Osteocyte (in vitro differentiated cells): ENCODE data around the gene MYEF2. TPM values are rescaled to one million over a fixed set of nuclear protein-coding genes. Genes with fewer than 3 reads are reported as not detected.
A peak's percentile ranks its signal among the peaks of the same experiment; 100 is the strongest.

Source experiments
- DNase-seq: peaks from one replicate; pipeline ENCODE4 v3.0.0; 2021; ENCODE audit warnings: mixed read lengths; ENCODE audit not compliant: unreplicated experiment; ENCODE audit errors: extremely low spot score
- H3K27ac Mint-ChIP-seq: one replicate; pipeline ENCODE4 v1.8.0; 2021; ENCODE audit warnings: mild to moderate bottlenecking, mixed read lengths; ENCODE audit not compliant: unreplicated experiment
- H3K27me3 Mint-ChIP-seq: one replicate; pipeline ENCODE4 v1.8.0; 2021; ENCODE audit warnings: mixed read lengths; ENCODE audit not compliant: unreplicated experiment
- H3K36me3 Mint-ChIP-seq: one replicate; pipeline ENCODE4 v1.8.0; 2021; ENCODE audit warnings: mixed read lengths; ENCODE audit not compliant: unreplicated experiment
- H3K4me1 Mint-ChIP-seq: one replicate; pipeline ENCODE4 v1.8.0; 2021; ENCODE audit warnings: mixed read lengths; ENCODE audit not compliant: unreplicated experiment
- H3K4me3 Mint-ChIP-seq: one replicate; pipeline ENCODE4 v1.8.0; 2021; ENCODE audit warnings: mild to moderate bottlenecking, moderate library complexity, mixed read lengths; ENCODE audit not compliant: unreplicated experiment
- H3K9me3 Mint-ChIP-seq: one replicate; pipeline ENCODE4 v1.8.0; 2021; ENCODE audit warnings: mixed read lengths; ENCODE audit not compliant: unreplicated experiment
- CTCF ChIP-seq: fragments of 200-600 bp; sonication (generic); IDR thresholded peaks from 2 replicates; pipeline ENCODE4 v1.5.0; 2021; ENCODE audit warnings: antibody characterized with exemption, mild to moderate bottlenecking, moderate library complexity
- long read RNA-seq: library from polyadenylated mRNA; unstranded; transcript quantifications from one replicate; pipeline ENCODE4 v2.0.0, GENCODE V29; 2021
- total RNA-seq: library from RNA; stranded (reverse); gene quantifications from 2 replicates; pipeline ENCODE4 v1.2.1, GENCODE V29; 2021

The MYEF2 gene
- total RNA-seq = 26.4 and 27.4 TPM in 2 replicates
- long read RNA-seq, partial matches to known transcripts = 3 of 3 reads
- long read RNA-seq, other reads (novel, unspliced or antisense) = 0 of 3 reads

GRCh38 chr15:48177766-48178647 is at the start of gene MYEF2:
TSS of gene MYEF2 (minus strand) at chr15:48178295. CDS start at chr15:48178237, 58 bp downstream.
- Mint-ChIP-seq H3K27me3 (peaks cover 11% of the 10 kb centered on the region), H3K4me1 (peaks cover 14% of the 10 kb centered on the region), H3K9me3 (peaks cover 7% of the 10 kb centered on the region), H3K36me3 (peaks cover 3% of the 10 kb centered on the region), H3K4me3 (peak within 1 kb of the TSS; percentile 83), H3K27ac (peak within 1 kb of the TSS; percentile 86)
- no peak for TF ChIP-seq CTCF
- peak; percentile 94 for DNase-seq

GRCh38 chr15:48225771-48226170 is 47.7 kb upstream of the MYEF2 start:
- Mint-ChIP-seq H3K36me3 (no peaks in the 10 kb centered on the region), H3K27ac (no peak overlapping the region)
- TF ChIP-seq CTCF = no peak

GRCh38 chr15:48222627-48223026 is 44.5 kb upstream of the MYEF2 start:
- H3K27ac Mint-ChIP-seq = no peak overlapping the region

More at GRCh38 chr15:48225771-48226170, 47.7 kb upstream of the MYEF2 start:
- Mint-ChIP-seq H3K4me3 (no peak overlapping the region), H3K4me1 (no peaks in the 10 kb centered on the region), H3K9me3 (no peaks in the 10 kb centered on the region), H3K27me3 (peaks cover 57% of the 10 kb centered on the region)
- no peak for DNase-seq

GRCh38 chr15:48221885-48222284 is 43.8 kb upstream of the MYEF2 start:
- H3K9me3 Mint-ChIP-seq = no peaks in the 10 kb centered on the region
- no peak for DNase-seq
- H3K27me3 Mint-ChIP-seq = peaks cover 48% of the 10 kb centered on the region
- no peak overlapping the region for H3K27ac Mint-ChIP-seq
- H3K4me3 Mint-ChIP-seq = no peak overlapping the region
- no peaks in the 10 kb centered on the region for H3K4me1 Mint-ChIP-seq
- TF ChIP-seq CTCF = no peak
- H3K36me3 Mint-ChIP-seq = no peaks in the 10 kb centered on the region

More at GRCh38 chr15:48222627-48223026, 44.5 kb upstream of the MYEF2 start:
- Mint-ChIP-seq H3K27me3 (peaks cover 52% of the 10 kb centered on the region), H3K9me3 (no peaks in the 10 kb centered on the region), H3K4me3 (no peak overlapping the region), H3K36me3 (no peaks in the 10 kb centered on the region), H3K4me1 (no peaks in the 10 kb centered on the region)
- DNase-seq = no peak
- no peak for TF ChIP-seq CTCF

- no peak overlapping the region for H3K4me3 Mint-ChIP-seq
- H3K36me3 Mint-ChIP-seq = no peaks in the 10 kb centered on the region
- DNase-seq = no peak
- peaks cover 45% of the 10 kb centered on the region for H3K27me3 Mint-ChIP-seq
- H3K4me1 Mint-ChIP-seq = no peaks in the 10 kb centered on the region
- no peak overlapping the region for H3K27ac Mint-ChIP-seq
- H3K9me3 Mint-ChIP-seq = no peaks in the 10 kb centered on the region
- TF ChIP-seq CTCF = no peak
Measured at GRCh38 chr15:48221261-48221660, 43.2 kb upstream of the MYEF2 start.
